ENCODE results near the gene CRIM1.

CRIM1 gene

GRCh38 chr2:36555789-36556188, 200.2 kb downstream of the CRIM1 start:
- H3K4me3 ChIP-seq (ENCODE audit: low read depth, low read length), result no peak overlapping the region
- no peak for TF ChIP-seq CTCF (IDR thresholded peaks at IDR 0.05; ENCODE audit: control insufficient read depth, extremely low read depth, insufficient read depth)
- DNase-seq (ENCODE audit: low read depth), result no peak

DNA sequence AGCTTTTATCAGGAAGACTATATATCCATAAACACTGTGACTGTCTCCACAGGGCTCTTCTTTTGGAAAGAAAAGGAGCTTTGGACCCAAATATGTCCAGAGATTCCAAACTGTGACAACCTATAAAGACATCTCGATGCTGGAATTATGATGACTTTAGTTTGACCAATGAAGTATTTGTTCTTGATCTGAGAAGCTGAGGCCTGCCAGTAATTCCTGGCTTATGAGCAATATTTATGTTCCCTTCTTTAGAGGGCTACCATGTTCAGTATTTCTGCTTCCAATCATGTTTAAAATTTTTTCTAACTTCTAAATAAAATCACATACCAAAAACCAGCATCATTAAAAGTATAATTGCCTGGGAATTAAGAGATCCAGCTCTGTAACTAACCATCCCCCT, 201.3 kb downstream of the CRIM1 start:
- H3K4me3 ChIP-seq (ENCODE audit: low read depth, low read length), result no peak overlapping the region
- DNase-seq (ENCODE audit: low read depth), result no peak
- TF ChIP-seq CTCF (IDR thresholded peaks at IDR 0.05; ENCODE audit: control insufficient read depth, extremely low read depth, insufficient read depth), result no peak

DNA sequence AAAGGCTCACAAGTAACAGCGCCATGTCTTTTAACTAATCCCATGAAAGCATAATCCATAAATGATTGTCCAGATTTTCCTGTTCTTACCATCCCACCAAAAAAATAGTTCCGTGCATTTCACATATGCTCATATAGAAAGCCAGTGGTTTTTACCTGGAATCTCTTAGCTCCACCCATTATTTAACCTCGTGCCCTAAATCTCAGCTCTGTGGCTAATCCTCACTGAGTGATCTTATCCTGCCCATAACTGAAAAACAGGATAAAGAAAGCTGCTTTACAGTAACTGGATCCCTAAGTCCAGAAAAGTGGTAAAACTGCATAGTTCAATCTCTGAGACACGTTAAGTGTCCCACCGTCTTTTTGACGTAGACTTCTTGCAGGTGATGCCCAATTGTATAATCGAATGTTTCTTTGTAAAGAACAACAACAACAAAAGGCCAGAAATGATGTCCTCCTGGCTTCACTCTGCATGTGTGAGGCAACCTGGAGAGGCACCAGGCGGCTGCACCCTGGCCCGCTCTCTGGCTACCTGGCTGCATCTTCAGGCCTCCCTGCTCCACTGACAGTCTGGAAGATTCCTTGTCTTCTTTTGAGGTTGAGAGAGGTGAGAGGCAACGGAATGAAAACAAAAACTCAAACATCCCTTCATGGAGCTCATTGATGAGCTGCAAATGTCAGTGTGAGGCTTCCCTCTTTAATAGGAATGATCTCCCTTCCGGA, 203.8 kb downstream of the CRIM1 start:
- no peak for DNase-seq (ENCODE audit: low read depth)
- H3K4me3 ChIP-seq (ENCODE audit: low read depth, low read length), result no peak overlapping the region
- no peak for TF ChIP-seq CTCF (IDR thresholded peaks at IDR 0.05; ENCODE audit: control insufficient read depth, extremely low read depth, insufficient read depth)

DNA sequence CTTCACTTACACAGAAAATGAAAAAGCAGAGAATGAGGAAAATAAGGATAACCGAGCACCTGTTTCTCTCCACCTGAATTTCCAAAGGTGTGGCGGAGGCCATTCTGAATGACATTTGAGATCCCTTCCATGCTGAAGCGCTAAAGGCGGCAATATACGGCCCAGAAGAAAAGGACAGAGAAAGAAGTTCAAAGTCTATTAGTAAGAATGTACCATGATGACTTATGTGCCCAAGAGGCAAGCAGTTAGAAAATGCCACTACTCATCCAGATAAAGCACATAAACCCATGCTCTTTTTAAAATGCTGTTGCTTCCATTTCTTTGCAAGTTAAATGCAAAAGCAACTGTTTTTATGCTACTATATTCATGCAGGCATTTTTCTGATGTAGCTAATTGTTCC, 205.1 kb downstream of the CRIM1 start:
- DNase-seq (ENCODE audit: low read depth), result no peak
- TF ChIP-seq CTCF (IDR thresholded peaks at IDR 0.05; ENCODE audit: control insufficient read depth, extremely low read depth, insufficient read depth), result no peak
- no peak overlapping the region for H3K4me3 ChIP-seq (ENCODE audit: low read depth, low read length)

- H3K4me3 ChIP-seq (ENCODE audit: low read depth, low read length), result no peak overlapping the region
- no peak for DNase-seq (ENCODE audit: low read depth)
- no peak for TF ChIP-seq CTCF (IDR thresholded peaks at IDR 0.05; ENCODE audit: control insufficient read depth, extremely low read depth, insufficient read depth)
Observed at GRCh38 chr2:36561237-36561944, 205.8 kb downstream of the CRIM1 start.

DNA sequence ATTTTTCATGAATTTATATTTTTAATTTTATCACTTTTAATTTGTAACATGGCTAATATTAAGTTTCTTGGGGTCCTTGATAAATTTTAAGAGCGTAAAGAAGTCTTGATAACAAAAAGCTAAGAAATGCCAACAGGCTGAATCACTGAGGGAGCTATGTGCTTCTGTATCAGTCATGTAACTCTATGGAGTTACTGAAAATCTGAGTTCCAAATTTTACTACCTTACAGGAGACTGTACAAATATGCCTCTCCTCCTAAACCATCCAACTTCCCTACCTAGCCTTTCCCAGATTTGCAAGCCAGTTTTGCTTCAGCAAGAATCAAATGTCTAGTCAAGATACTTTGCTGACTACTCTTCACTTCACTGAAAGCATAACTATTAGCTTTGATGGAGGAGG, 206.7 kb downstream of the CRIM1 start:
- H3K4me3 ChIP-seq (ENCODE audit: low read depth, low read length), result no peak overlapping the region
- no peak for DNase-seq (ENCODE audit: low read depth)
- TF ChIP-seq CTCF (IDR thresholded peaks at IDR 0.05; ENCODE audit: control insufficient read depth, extremely low read depth, insufficient read depth), result no peak

All from LNCaP clone FGC (cell line).